Measurements from ENCODE around the gene SELENOW.
A peak's percentile ranks its signal among the peaks of the same experiment; 100 is the strongest.
"Not testable (repeated sequence)": the region's sequence is repeated elsewhere in the genome, so short reads cannot be mapped to it uniquely, and the experiment has no call there.

The SELENOW gene

GRCh38 chr19:47786566-47786965 is 8.1 kb downstream of the SELENOW start:
- no peak for DNase-seq

GRCh38 chr19:47787307-47787706 is 8.8 kb downstream of the SELENOW start:
- not testable (repeated sequence) for DNase-seq

GRCh38 chr19:47789811-47790210 is 11.3 kb downstream of the SELENOW start:
- not testable (repeated sequence) for DNase-seq

GRCh38 chr19:47790398-47790814 is 11.9 kb downstream of the SELENOW start:
- peak; percentile 35 to 59 (median 56) for DNase-seq

GRCh38 chr19:47792616-47793015 is 14.1 kb downstream of the SELENOW start:
- no peak for DNase-seq

GRCh38 chr19:47794526-47794925 is 16.0 kb downstream of the SELENOW start:
- no peak for DNase-seq

- DNase-seq: no peak
These were observed 18.3 kb downstream of the SELENOW start for GRCh38 chr19:47796785-47797184.

GRCh38 chr19:47797996-47798903 is 19.7 kb downstream of the SELENOW start:
- DNase-seq: no peak

- DNase-seq: no peak
These were observed 20.4 kb downstream of the SELENOW start for GRCh38 chr19:47798904-47799266.

- DNase-seq: no peak
These were observed 22.8 kb downstream of the SELENOW start for GRCh38 chr19:47801270-47801669.

GRCh38 chr19:47802521-47803043 is 24.1 kb downstream of the SELENOW start:
- DNase-seq: no peak

GRCh38 chr19:47803148-47803547 is 24.6 kb downstream of the SELENOW start:
- not testable (repeated sequence) for DNase-seq

GRCh38 chr19:47803671-47804070 is 25.2 kb downstream of the SELENOW start:
- not testable (repeated sequence) for DNase-seq

GRCh38 chr19:47804451-47804850 is 25.9 kb downstream of the SELENOW start, which contains the start of gene TPRX1:
Gene TPRX1 (minus strand): TSS chr19:47804551. CDS start chr19:47804539, 12 bp downstream.
- DNase-seq: not testable (repeated sequence)

GRCh38 chr19:47805313-47805712 is 26.8 kb downstream of the SELENOW start:
- DNase-seq: no peak

GRCh38 chr19:47806435-47806834 is 27.9 kb downstream of the SELENOW start:
- DNase-seq: no peak

- peak; percentile 5 to 49 (median 43) for DNase-seq
These were observed 34.9 kb downstream of the SELENOW start for GRCh38 chr19:47813304-47813994.

GRCh38 chr19:47813995-47814328 is 35.5 kb downstream of the SELENOW start:
- DNase-seq: no peak

- not testable (repeated sequence) for DNase-seq
These were observed 37.8 kb downstream of the SELENOW start for GRCh38 chr19:47816270-47816669.

GRCh38 chr19:47818221-47818620 is 39.7 kb downstream of the SELENOW start:
- DNase-seq: not testable (repeated sequence)

- DNase-seq: no peak
These were observed 41.4 kb downstream of the SELENOW start for GRCh38 chr19:47819858-47820257.

- no peak for DNase-seq
These were observed 41.9 kb downstream of the SELENOW start for GRCh38 chr19:47820410-47820809.

GRCh38 chr19:47821460-47822020 is 43.0 kb downstream of the SELENOW start, which contains the start of gene CRX:
Gene CRX (plus strand): TSS chr19:47821937. CDS start chr19:47834444, 12,507 bp downstream.
- no peak for DNase-seq
